Skin epidermis (tissue), 12 donors: ENCODE measurements around the gene LHFPL2.

Experiments
- H3K27ac ChIP-seq, 21 experiments: fragments of 200-600 bp; sonication (generic) in 11 of 21; one replicate each; pipeline ENCODE4 v1.5.0; 2020; ENCODE audit warnings: mild to moderate bottlenecking in 3 of 21, inconsistent platforms in 2 of 21, moderate library complexity in 2 of 21
- H3K4me3 ChIP-seq, 7 experiments: fragments of 200-600 bp; sonication (generic) in 2 of 7; one replicate each; pipeline ENCODE4 v1.5.0; 2020; ENCODE audit warnings: inconsistent platforms in 2 of 7, mild to moderate bottlenecking in 2 of 7, moderate library complexity in 1 of 7

LHFPL2 gene

DNA sequence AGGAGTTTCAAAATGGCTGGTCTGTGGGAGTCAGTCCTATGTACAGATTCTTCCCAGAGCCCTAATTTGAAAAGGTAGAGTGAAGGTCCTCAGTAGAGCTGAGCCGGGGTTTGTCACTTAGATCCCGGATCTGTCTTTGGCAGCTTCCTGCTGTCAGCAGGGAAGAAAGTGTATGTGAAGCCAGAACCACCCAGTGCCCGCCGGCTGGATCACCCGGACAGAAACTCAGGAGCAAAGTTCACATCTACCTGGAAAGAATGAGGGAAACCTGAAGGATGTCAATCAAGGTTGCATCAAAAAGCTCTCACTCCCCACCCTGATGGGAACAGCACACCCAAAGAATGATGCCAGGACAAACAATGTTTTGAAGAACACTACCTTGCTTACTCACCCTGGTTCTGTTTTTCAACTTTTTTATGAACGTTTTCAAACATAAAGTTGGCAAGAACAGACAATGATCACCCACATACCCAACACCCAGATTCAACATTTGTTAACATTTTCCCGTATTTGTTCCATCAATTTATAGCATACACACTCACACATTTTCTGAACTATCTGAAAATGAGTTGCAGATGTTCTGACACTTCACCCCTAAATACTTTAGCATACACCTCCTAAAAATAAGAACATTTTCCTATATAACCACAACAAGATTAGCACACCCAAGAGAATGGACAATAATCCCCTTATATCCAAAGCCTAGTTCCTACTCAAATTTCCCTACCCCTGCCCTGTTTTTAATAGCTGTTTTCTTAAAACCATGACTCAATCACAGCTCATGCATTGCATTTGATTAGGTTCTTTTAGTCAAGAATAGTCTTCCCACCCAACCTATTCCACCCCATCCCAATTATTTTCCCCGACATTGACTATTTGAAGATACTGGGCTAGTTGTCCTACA lies 133.9 kb downstream of the LHFPL2 start:
- Histone ChIP-seq H3K27ac (no peak overlapping the region), H3K4me3 (no peak overlapping the region)

DNA sequence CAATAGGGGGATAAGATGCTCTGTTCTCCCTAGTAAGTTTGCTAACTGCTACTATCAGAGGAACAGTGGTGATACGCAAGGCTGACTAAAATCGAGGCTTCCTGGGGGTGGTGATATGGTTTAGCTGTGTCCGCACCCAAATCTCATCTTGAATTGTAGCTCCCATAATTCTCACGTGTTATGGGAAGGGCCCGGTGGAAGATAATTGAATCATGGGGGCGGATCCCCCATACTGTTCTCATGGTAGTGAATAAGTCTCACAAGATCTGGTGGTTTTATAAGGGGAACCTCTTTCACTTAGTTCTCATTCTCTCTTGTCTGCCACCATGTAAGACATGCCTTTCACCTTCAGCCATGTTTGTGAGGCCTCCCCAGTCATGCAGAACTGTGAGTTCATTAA lies 135.1 kb downstream of the LHFPL2 start:
- H3K4me3 ChIP-seq: no peak overlapping the region
- H3K27ac ChIP-seq: no peak overlapping the region

DNA sequence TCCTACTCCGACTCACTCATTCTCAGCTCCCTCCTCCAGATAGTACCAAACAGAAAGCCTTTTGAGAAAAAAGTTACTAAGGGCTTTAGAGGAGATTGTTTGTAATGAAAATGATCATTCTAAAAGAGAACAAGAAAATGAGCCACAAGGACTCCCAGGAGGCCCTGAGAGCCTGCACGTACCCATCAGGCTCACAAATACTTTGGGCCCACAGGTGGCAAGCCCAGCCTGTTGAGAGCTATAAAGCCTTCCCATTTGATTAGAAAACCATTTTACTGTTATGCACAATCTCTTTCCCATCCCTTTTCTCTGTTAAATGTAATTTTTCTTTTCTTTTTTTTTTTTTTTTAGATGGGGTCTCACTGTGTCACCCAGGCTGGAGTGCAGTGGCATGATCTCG lies 136.1 kb downstream of the LHFPL2 start:
- Histone ChIP-seq H3K27ac (no peak overlapping the region), H3K4me3 (no peak overlapping the region)

DNA sequence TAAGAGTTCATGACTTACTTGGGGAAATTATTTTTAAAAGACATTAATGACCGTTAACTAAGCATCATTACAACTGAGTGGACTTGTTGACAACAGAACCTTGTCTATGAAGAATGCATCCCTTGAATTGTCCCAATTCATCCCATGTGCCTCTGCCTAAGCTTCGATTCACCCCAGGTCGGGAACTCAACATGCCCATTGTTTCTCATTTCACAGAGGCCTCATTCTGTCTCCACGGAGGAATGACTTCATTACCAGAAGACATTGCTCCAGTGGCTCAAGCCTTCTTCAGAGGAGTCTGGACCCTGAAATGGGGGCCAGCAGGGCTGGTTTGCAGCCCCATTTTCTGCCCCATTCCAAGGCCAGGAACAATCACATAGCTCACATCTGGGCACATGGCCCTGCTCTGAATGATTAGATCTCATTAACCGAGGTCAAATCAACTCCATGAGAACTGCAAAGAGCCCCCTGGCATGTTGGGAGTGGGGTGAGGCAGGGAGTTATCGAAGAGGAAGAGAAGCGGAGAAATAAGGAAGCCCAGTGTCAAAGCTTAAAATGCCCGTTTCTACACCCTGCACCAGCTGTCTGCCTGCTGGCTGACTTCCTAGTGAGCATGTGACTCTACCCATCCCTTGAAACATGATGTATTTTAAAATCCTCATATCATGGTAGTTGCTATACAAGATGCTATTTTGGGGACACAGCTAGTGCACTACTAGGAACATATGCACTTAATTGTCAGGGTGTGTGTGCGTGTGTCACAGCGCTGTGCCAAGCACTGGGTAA lies 137.3 kb downstream of the LHFPL2 start:
- Histone ChIP-seq H3K27ac (peak overlapping the region in 8 of 21 experiments; percentile 2 to 85 (median 56)), H3K4me3 (no peak overlapping the region)

DNA sequence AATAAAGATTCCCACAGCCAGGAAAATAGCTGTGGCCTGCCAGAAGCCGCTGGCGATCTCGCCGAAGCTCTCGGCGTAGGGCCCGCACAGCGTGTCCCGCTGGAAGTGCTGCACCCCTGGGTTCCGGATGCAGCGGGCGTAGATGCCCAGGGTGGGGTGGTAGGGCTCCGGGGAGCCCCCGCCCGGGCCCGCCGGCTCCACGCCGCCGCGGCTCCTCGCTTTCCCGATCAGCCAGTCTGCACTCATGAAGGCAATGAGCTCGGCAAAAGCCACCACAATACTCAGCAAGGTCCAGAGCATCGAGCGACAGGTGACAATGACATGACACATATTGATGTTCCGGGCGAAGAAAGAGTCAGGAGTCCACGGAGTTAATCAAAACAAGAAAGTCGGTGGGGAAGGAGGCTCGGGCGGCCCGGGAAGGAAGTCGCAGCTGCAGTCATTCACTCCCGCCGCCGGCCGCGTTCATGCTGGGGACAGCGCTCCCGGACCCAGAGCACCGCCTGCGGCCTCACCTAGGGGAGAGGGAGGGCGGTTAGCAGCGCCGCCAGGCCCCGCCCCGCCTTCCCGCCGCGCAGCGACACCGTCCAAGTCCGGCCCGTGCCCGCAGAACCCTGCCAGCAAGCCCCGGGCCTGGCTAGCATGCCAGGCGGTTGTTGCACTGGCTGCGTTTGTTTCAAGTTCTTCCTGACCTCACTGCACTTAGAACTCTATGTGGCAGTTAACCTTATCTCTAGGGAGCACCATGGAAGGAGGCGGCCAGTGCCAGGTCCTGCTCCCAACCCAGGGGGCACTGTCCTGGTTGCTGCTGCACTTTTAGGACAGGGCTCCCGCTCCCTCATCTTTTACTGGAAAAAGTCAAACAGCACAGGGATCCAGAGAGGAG lies 138.4 kb downstream of the LHFPL2 start:
- H3K4me3 ChIP-seq: peak overlapping the region; percentile 6 to 47 (median 28)
- H3K27ac ChIP-seq: peak overlapping the region in 17 of 21 experiments; percentile 10 to 85 (median 63)

DNA sequence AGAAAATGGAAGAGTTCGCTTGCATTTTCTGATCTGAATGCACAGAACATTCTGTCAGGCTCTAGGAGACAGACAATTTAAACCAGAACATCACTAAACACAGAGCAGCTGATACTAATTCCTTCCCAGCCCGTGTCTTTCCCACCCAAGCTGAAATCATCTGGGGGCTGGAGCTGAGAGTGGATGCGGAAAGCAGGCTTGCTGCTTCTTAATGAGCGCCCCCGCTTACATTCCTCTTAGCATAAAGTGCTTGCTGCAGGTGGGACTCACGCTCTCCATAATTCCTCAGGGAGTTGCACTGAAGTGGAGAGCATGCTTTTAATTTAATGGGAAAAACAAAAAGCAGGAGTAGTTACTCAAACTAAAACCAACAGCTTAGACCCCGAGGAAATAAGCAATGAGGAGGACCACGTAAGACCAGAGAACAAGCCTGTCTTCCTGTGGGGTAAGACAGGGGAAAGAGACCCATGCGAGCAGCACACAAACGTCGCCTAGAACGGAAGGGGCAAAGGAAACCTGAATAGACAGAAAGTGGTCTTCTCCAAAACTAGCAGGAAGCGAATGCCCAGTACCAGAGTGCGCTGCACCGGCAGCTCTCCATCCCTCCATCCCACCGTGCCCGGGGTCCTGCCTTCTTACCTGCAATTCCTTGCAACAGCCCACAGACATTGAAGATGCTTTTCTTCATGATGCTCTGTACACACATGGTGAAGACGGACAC lies 139.3 kb downstream of the LHFPL2 start:
- H3K4me3 ChIP-seq: peak overlapping the region; percentile 6 to 47 (median 28)

DNA sequence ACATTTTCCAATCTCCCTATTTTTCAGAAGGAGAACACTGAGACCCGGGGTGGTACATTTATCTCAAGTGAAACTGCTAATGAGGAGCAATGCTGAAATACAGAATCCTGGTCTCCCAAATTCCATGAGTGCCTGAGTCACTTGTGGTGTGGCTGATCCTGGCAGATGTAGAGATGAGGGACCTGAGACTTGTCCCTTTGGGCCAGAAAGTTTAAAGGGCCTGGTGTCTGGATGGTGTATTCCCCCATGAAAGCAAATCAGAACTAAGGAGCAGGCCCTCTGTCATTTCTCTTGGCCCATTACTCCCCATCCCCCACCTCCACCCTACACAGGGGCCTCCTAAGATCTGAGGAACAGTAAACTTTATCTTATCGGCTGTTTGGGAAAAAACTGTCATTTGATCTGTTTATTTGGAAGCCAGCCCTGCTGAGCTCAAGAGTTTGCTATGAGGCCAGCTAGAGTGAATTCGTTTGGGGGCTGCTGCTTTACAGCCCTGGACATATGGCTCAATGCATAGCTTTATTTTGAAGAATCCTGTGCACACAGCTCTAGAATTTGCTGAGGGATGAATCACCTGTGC lies 140.3 kb downstream of the LHFPL2 start:
- H3K4me3 ChIP-seq: no peak overlapping the region
- H3K27ac ChIP-seq: peak overlapping the region in 7 of 21 experiments; percentile 13 to 85 (median 31)

More for the DNA sequence above, 139.3 kb downstream of the LHFPL2 start:
- peak overlapping the region in 16 of 21 experiments; percentile 10 to 85 (median 64) for H3K27ac ChIP-seq

DNA sequence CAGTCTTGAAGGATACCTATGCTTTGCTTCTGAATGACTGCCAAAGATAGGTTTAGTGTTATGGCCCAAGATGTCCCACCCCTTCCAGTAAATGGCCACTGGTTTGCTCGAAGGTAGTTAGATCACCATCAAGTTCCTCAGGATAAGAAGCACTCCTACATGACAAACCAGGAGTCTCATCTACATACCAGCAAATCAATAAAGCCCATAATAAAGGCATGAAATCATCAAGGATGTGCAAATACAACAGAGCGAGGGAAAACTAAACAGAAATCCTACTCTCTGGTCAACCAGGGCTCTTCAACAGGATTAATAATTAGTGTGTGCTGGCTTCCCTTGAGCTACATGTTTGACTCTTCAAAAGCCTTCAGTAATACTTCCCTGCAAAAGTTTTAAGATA lies 141.0 kb downstream of the LHFPL2 start:
- Histone ChIP-seq H3K27ac (peak overlapping the region in 2 of 21 experiments; percentile 63 to 85), H3K4me3 (no peak overlapping the region)

DNA sequence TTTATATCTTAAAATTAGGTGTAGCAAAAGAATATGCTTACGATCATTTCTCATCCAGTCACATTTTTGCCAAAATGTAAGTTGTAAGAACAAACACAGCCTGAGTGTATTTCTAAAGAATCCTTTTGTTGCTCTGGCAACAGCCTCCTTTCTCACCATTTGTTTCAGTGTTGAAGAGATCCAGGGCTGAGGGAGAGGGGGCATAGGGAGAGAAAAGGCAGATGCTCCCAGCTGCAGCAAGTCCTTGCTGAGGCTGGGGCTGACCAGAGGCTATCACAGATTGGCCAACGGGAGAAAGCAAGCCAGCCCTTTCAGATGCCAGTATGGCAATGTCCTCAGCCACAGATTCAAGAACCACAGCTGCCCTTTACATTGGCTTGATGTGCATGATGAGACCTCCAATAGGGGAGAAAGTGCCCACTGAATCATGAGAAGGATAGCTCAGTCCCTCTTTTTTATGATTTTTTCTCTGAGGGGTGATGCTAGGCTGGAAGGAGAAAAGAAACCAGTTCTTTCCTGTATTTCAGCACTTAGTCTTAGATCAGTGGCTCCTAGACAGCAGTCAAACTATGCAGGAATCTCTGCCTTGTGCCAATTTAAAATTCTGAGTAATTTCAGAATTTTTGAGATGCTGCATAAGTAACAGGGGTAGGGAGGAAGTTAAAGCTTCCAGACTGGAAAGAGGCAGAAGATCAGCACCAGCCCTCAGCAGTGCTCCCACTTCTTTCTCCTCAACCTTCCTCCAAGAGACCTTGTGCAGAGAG lies 142.1 kb downstream of the LHFPL2 start:
- H3K4me3 ChIP-seq: no peak overlapping the region
- peak overlapping the region in 4 of 21 experiments; percentile 15 to 75 (median 42) for H3K27ac ChIP-seq

DNA sequence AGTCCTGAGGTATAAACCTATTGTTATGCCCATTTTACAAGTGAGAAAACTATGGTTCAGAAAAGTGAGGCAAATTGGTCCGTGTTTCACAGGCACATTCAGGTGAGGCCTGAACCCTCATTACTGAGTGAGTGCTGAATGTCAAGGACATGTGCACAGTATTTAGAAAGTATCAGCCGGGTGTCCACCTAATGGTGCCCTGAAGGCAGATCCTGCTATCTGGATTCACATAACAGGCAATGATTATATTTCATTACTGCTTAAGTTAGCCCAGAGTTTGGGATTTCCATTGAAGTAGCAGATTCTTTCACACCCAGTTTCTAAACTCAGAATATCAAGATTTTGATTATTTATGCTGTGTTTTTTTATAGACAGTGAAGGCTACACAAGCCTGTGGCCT lies 142.7 kb downstream of the LHFPL2 start:
- Histone ChIP-seq H3K27ac (peak overlapping the region in 5 of 21 experiments; percentile 43 to 75 (median 63)), H3K4me3 (no peak overlapping the region)

DNA sequence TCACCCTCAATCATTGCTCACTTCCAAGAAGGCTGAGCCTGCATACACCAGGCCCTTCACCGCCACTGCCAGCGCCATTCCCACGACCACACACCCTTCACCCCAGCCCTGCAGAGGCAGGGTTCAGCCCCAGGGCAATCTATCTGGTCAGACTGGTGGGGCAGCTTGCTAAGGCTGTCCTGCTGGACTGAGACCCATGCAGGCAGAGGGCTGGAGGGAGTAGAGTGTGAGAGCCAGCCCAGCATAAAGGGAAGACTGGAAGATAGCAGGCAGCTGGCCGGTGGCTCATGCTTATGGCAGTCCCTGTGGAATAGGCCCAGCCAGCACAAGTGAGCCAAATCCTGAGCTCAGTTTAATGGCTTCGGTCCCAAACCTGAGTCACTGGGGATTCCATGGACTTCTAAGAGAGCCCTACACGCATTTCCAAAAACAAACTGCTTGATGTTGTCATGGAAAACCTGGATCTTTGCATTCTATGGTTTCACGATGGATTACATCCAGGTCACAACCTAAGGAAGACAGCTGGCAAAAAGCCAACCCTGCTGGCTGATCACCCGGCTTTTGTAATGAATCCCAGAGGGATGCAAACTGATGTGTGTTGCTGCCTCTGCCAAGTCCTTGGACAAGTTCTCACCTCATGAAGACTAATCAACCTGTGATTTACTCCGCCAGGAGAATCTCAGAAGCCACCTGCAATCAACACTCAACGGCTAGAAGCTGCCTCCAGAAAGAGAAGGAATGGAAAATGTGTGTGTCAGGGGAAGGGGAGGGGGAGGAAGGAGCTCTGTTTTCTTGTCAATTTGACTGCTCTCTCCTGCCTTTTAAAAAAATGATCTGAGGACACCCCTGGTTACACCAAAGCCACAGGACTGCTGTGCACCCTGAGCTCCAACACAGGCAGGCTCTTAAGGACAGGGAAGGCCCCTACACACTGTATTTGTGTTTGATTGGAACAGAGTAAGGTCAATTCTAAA lies 143.6 kb downstream of the LHFPL2 start:
- peak overlapping the region in 18 of 21 experiments; percentile 4 to 75 (median 54) for H3K27ac ChIP-seq
- no peak overlapping the region for H3K4me3 ChIP-seq

DNA sequence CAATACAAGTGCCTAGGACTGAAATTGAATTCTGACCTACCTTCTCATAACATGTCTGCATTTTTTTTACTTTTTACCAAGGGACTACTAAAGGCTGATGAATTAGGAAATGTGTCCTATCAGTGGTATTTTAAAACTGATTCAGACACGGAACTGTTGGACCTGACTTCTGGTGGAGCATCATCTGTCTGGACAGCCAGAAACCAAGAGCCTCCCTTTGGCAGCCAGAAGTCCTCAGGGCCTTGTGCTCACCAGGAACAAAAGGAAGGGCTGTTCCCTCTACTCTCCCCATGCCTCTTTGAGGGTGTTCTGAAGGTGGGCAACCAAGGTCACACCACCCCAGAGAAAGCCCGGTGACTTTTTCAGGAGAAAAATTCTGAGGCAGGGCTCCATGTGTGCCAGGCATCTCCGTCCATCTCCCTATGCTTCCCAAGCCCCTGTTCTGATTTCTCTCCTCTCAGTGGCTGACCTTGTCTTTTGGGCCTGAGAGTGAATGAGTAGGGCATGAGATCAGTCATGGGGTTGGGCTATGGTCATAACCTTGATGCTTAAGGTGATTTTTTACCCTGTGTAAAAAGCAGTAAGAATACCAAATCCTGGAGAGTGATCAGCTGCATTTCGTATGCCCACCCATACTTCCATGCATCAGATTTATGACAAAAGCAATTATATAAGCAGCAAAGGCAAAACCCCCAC lies 144.5 kb downstream of the LHFPL2 start:
- H3K4me3 ChIP-seq: no peak overlapping the region
- H3K27ac ChIP-seq: peak overlapping the region in 16 of 21 experiments; percentile 4 to 75 (median 60)

DNA sequence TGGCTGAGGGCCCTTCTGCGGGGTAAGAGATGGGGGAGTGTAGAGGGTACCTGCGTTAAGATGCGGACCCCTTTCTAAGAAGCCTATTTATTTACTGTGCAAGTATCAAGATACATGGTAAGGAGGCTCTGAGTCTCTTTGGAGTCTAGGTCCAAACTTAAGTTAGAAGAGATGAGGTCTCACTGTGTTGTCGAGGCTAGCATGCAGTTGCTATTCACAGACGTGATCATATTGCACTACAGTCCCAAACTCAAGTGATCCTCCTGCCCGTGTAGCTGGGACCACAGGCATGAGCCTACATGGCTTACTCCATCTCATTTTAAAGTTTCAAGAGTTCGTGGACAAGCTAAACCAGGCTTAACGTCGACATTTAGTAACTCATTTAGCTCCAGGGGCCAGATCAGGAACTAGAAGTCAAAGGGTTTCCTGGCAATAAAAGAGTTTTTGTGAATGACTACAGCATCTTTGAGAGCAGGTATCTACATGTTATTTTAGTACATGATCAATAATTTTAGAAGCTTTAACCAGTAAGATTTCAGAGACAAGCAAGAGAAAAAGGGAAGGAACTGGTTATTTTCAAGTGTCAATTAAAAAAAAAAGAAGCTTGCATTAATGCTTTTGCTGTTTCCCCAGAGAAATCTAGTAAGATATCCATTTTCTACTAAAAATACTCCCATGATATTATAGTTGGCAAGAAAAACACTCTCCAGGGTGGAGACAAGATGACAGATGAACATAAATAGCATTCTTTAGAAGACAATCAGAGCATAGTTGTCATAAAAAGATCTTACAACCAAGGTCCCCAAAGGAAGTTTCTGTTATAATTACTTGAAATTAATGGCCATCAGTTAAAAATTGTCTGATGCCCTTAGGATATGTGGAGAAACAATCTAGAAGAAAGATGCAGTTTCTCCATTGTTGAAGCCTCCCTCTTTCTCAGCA lies 146.9 kb downstream of the LHFPL2 start:
- Histone ChIP-seq H3K27ac (peak overlapping the region in 4 of 21 experiments; percentile 18 to 30 (median 24)), H3K4me3 (no peak overlapping the region)

DNA sequence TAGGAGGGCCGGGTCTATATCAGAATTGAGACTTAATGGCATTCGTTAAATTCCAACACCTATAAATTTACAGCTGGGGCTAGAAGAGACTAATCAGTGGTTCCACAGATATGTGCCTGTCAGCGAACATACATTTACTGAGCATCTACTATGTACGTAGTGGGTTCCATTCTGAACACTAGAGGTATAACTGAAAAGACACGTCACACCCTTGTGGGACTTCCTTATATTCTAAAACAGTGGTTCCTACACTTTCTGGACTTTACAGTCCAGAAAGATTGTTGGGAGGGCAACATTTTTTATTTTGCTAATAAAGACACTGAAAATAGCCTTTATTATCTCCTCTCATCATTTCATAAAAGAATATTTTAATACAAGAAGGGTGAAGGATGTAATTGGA lies 147.7 kb downstream of the LHFPL2 start:
- no peak overlapping the region for H3K4me3 ChIP-seq
- H3K27ac ChIP-seq: no peak overlapping the region

DNA sequence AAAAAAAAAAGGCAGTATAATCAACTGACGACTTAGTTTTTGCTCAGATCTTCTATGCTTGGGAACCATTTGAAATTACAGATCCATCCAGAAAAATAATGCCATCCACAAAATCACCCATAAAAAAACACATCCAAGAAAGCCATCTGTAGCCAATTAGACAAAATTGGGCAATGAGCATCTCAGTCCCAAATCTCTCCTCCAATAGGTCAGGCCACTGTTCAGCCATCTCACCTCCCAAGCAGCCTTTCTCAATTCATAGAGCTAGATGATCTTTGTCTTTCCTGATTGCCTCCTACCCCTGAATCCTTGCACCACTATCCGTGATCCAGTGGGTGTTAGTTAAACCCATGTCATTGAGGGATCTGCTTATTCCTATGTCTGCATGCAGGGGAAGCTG lies 148.5 kb downstream of the LHFPL2 start:
- Histone ChIP-seq H3K27ac (no peak overlapping the region), H3K4me3 (no peak overlapping the region)
